Measurements from ENCODE around the gene TLCD2. TPM values are rescaled to one million over a fixed set of nuclear protein-coding genes. Genes with fewer than 3 reads are reported as not detected.
A peak's percentile ranks its signal among the peaks of the same experiment; 100 is the strongest.

The TLCD2 gene
- total and polyA plus RNA-seq, 2 of the 13 experiments (the other 11 are each of a cell fraction or from before 2014, with no cell fraction given) = 0.90 to 1.1 TPM

- TF ChIP-seq CENPT (CRISPR knock-in tag; IDR thresholded peaks at IDR 0.05; ENCODE audit: low read depth) (no peak), NCOA5 (CRISPR knock-in tag; IDR thresholded peaks at IDR 0.05) (no peak), RBFOX2 (IDR thresholded peaks at IDR 0.05; ENCODE audit: low read depth, low read length) (peak; percentile 66; the same call in 1 of the 2 replicates), RCOR2 (CRISPR knock-in tag; IDR thresholded peaks at IDR 0.05) (no peak), ZNF33B (CRISPR knock-in tag; IDR thresholded peaks at IDR 0.05) (no peak), ZNF432 (CRISPR knock-in tag; IDR thresholded peaks at IDR 0.05; ENCODE audit: borderline replicate concordance) (no peak), ATF7 (IDR thresholded peaks at IDR 0.05) (no peak), ATF7 (CRISPR knock-in tag; IDR thresholded peaks at IDR 0.05) (no peak), AHR (CRISPR knock-in tag; IDR thresholded peaks at IDR 0.05) (no peak), ZNF703 (CRISPR knock-in tag; IDR thresholded peaks at IDR 0.05; ENCODE audit: borderline replicate concordance) (no peak), EP300 (IDR thresholded peaks at IDR 0.05; ENCODE audit: low read depth in 2 of 2, low read length in 2 of 2) (peak in 1 of 2 experiments; percentile 90; a peak in 2 of 4 replicates), EP300 (CRISPR knock-in tag; IDR thresholded peaks at IDR 0.05; ENCODE audit: borderline replicate concordance) (no peak; the same call in 1 of the 2 replicates), TIGD3 (CRISPR knock-in tag; IDR thresholded peaks at IDR 0.05; ENCODE audit: borderline replicate concordance) (no peak), RFX1 (IDR thresholded peaks at IDR 0.05) (no peak), KAT8 (CRISPR knock-in tag; IDR thresholded peaks at IDR 0.05) (no peak), BATF2 (CRISPR knock-in tag; IDR thresholded peaks at IDR 0.05) (no peak), ATF1 (CRISPR knock-in tag; IDR thresholded peaks at IDR 0.05) (no peak), ZFP90 (CRISPR knock-in tag; IDR thresholded peaks at IDR 0.05; ENCODE audit: borderline replicate concordance) (peak; percentile 48; the same call in 1 of the 2 replicates), MAX (IDR thresholded peaks at IDR 0.05) (peak; percentile 49), SOX5 (CRISPR knock-in tag; IDR thresholded peaks at IDR 0.05; ENCODE audit: borderline replicate concordance) (peak; percentile 56; the same call in 1 of the 2 replicates), ESRRA (CRISPR knock-in tag; IDR thresholded peaks at IDR 0.05; ENCODE audit: low read depth) (0 out of 2 replicates have a peak, but pooled peaks have one; percentile 28), PREB (CRISPR knock-in tag; IDR thresholded peaks at IDR 0.05) (no peak), ARID5B (CRISPR knock-in tag; IDR thresholded peaks at IDR 0.05) (peak; percentile 67), ZNF225 (CRISPR knock-in tag; IDR thresholded peaks at IDR 0.05) (no peak), FOSL1 (CRISPR knock-in tag; IDR thresholded peaks at IDR 0.05; ENCODE audit: borderline replicate concordance) (no peak)
Measured at GRCh38 chr17:1742371-1743087, 32.4 kb upstream of the TLCD2 start, which contains the start of gene SERPINF2 (continued).

Measured in HepG2 (cell line).